Progenitor cell of endocrine pancreas (in vitro differentiated cells): ENCODE data around the gene PHF23. TPM values are rescaled to one million over a fixed set of nuclear protein-coding genes. Genes with fewer than 3 reads are reported as not detected.

ENCODE experiments used
- DNase-seq: peaks from one replicate; pipeline ENCODE4 v3.0.0; 2021; ENCODE audit warnings: low spot score; ENCODE audit not compliant: unreplicated experiment
- H3K27ac Mint-ChIP-seq: 2 replicates; pipeline ENCODE4 v1.8.0; 2021; ENCODE audit warnings: mild to moderate bottlenecking, moderate library complexity, mixed read lengths
- H3K27me3 Mint-ChIP-seq: 2 replicates; pipeline ENCODE4 v1.8.0; 2021; ENCODE audit warnings: mixed read lengths
- H3K36me3 Mint-ChIP-seq: 2 replicates; pipeline ENCODE4 v1.8.0; 2022; ENCODE audit warnings: mixed read lengths; ENCODE audit not compliant: insufficient read depth
- H3K4me1 Mint-ChIP-seq: 2 replicates; pipeline ENCODE4 v1.8.0; 2021; ENCODE audit warnings: low read depth, mixed read lengths
- H3K4me3 Mint-ChIP-seq: 2 replicates; pipeline ENCODE4 v1.8.0; 2021; ENCODE audit warnings: low read depth, mild to moderate bottlenecking, moderate library complexity, mixed read lengths
- H3K9me3 Mint-ChIP-seq: 2 replicates; pipeline ENCODE4 v1.8.0; 2021; ENCODE audit warnings: low read depth, mixed read lengths
- CTCF ChIP-seq: fragments of 200-600 bp; sonication (generic); IDR thresholded peaks from one replicate; pipeline ENCODE4 v1.5.0; 2021; ENCODE audit warnings: antibody characterized with exemption, mild to moderate bottlenecking; ENCODE audit not compliant: unreplicated experiment
- total RNA-seq: library from RNA; stranded (reverse); gene quantifications from 2 replicates; pipeline ENCODE4 v1.2.1, GENCODE V29; 2021

PHF23 gene
- total RNA-seq, 1 donor from 2014 or later: 73.7 TPM

- TF ChIP-seq CTCF: no peak
- Mint-ChIP-seq H3K4me3 (no peak overlapping the region), H3K27me3 (no peaks in the 10 kb centered on the region), H3K9me3 (no peaks in the 10 kb centered on the region), H3K36me3 (peaks cover 12% of the 10 kb centered on the region), H3K27ac (no peak overlapping the region), H3K4me1 (no peaks in the 10 kb centered on the region)
- DNase-seq: no peak
These were observed 46.9 kb downstream of the PHF23 start for GRCh38 chr17:7192271-7192937.

- DNase-seq: no peak
- H3K27me3 Mint-ChIP-seq: no peaks in the 10 kb centered on the region
- H3K4me1 Mint-ChIP-seq: no peaks in the 10 kb centered on the region
- H3K9me3 Mint-ChIP-seq: no peaks in the 10 kb centered on the region
- no peak overlapping the region for H3K4me3 Mint-ChIP-seq
- TF ChIP-seq CTCF: no peak
- peaks cover 12% of the 10 kb centered on the region for H3K36me3 Mint-ChIP-seq
- no peak overlapping the region for H3K27ac Mint-ChIP-seq
These were observed 47.5 kb downstream of the PHF23 start for GRCh38 chr17:7191571-7192270.

GRCh38 chr17:7191069-7191468 is 48.2 kb downstream of the PHF23 start:
- Mint-ChIP-seq H3K4me1 (no peaks in the 10 kb centered on the region), H3K27ac (no peak overlapping the region), H3K4me3 (no peak overlapping the region)

DNA sequence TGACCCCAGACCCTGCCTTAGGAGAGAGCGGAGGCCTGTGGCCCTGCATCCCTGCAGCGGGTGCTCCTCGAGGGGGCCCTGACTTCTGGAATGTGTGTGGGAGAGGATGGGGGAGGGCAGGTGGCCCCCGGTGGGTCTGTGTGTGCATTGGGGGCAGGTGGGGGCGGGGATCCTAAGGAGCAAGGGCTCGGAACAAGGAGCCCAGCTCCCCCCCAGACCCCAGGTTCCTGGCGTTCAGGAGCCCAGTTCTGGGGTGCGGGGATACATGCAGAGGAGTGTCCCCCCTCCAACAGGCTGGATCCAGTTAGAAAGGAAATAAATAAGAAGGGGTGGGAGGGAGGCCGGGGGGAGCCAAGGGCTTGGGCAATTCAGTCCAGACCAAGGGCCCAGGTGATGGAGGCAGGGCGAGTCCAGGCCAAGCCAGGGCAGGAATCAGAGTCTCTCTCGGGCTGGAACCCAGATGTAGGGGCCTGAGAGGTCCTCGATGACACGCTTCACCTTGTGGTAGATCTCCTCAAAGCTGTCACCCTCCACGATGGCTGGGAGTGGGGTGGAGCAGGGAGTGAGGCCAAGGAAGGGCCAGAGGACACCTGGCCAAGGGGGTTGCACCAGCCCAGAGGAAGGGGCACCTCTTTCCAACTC is 48.9 kb downstream of the PHF23 start:
- no peak for TF ChIP-seq CTCF
- H3K4me1 Mint-ChIP-seq: no peaks in the 10 kb centered on the region
- H3K9me3 Mint-ChIP-seq: no peaks in the 10 kb centered on the region
- no peak overlapping the region for H3K4me3 Mint-ChIP-seq
- DNase-seq: no peak
- H3K27me3 Mint-ChIP-seq: no peaks in the 10 kb centered on the region
- peaks cover 10% of the 10 kb centered on the region for H3K36me3 Mint-ChIP-seq
- no peak overlapping the region for H3K27ac Mint-ChIP-seq

More at GRCh38 chr17:7191069-7191468, 48.2 kb downstream of the PHF23 start:
- Mint-ChIP-seq H3K36me3 (peaks cover 10% of the 10 kb centered on the region), H3K9me3 (no peaks in the 10 kb centered on the region), H3K27me3 (no peaks in the 10 kb centered on the region)
- no peak for DNase-seq
- no peak for TF ChIP-seq CTCF

- H3K36me3 Mint-ChIP-seq: peaks cover 3% of the 10 kb centered on the region
- H3K4me1 Mint-ChIP-seq: no peaks in the 10 kb centered on the region
- no peak overlapping the region for H3K27ac Mint-ChIP-seq
- no peaks in the 10 kb centered on the region for H3K27me3 Mint-ChIP-seq
- H3K9me3 Mint-ChIP-seq: no peaks in the 10 kb centered on the region
- TF ChIP-seq CTCF: peak; percentile 26
- H3K4me3 Mint-ChIP-seq: no peak overlapping the region
- no peak for DNase-seq
These were observed 53.0 kb downstream of the PHF23 start for GRCh38 chr17:7186241-7186640.
